HG02938 (cell line): Measurements from ENCODE around the gene GRIN2C.

Experiments used
- ATAC-seq: cut with Tn5 transposase; IDR thresholded peaks from one replicate; pipeline ENCODE4 v1.9.1; 2021; ENCODE audit warnings: mild to moderate bottlenecking, moderate library complexity; ENCODE audit not compliant: unreplicated experiment

Gene GRIN2C

DNA sequence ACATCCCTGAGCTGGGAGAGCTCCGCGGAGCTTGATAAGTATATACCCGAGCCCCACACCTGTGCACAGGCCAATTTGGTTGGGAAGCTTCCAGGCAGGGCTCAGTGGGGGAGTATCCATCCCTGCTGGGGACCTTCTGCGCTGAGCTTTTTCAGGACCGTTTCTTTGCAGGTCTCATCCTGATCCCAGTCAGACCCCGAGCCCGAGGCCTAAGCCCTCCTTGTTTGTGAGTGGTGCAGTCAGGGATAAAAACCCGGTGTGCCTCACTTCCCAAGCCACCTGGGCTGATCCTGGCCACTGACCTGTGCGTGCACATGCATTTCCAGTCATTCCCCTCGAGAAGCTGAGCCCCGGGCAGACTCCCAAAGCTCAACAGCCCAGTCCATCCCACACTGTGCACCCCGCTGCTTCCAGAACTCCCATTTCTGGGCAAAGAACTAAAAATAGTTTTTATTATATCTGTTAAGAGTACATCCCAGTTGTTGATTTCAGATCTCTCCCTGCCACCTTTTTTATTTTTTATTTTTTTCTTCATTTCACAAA lies 56.2 kb downstream of the GRIN2C start:
- ATAC-seq, result no peak

DNA sequence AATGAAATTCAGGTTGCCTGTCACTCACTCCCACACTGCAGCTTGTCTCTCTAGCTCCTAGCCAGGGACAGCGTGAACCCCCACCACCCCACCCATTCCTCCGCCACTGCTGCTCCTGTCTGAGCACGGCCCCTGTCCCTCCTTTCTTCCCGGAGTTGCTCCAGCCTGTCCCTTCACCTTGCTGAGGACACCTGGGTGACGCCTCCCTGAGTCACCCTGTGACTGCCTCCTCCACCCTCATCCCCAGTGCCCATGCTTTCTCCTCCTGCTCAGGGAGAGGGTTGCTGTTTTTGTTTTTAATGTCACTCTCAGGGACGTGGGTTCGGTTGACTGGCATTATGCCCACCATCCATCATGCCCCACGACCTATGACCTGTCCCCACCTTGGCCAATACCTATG lies 57.8 kb downstream of the GRIN2C start:
- ATAC-seq, result no peak

DNA sequence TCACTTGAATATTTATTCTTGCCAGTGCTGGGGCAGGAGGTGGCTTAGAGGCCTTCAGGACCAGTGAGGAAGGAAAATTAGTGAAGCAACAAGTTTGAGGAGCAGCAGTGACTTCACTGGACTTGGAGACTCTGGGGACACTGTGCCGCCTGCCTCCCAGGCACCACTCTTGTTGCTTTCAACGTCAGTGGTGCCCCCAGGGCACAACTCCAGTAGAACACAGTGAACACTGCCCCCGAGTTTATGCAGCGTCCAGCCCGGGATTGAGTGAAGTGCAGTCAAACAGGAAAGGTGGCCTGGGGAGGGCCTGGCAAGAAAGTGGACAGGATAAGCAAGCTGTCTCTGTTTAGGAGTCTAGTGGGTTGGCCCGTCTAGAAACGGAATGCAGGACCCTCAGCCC lies 59.2 kb downstream of the GRIN2C start:
- ATAC-seq, result no peak

DNA sequence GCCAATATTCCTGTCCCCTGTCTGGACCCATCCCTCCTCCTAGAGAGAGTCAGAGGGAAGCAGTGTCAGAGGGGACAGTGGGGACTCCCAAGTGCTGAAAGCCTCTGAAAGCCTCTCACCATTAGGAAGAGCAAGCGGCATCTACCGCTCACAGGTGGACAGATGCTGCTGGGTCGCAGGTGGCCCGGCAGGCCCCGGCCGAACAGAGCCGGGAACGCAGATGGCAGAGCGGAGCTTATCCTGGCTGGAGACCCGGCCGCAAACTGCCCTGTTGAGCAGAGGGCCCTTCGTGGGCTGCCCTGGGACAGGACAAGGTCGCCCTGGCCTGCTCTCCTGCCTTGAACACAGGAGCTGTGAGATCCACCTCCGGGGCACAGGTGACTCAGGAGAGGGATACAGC lies 60.6 kb downstream of the GRIN2C start:
- ATAC-seq, result no peak

DNA sequence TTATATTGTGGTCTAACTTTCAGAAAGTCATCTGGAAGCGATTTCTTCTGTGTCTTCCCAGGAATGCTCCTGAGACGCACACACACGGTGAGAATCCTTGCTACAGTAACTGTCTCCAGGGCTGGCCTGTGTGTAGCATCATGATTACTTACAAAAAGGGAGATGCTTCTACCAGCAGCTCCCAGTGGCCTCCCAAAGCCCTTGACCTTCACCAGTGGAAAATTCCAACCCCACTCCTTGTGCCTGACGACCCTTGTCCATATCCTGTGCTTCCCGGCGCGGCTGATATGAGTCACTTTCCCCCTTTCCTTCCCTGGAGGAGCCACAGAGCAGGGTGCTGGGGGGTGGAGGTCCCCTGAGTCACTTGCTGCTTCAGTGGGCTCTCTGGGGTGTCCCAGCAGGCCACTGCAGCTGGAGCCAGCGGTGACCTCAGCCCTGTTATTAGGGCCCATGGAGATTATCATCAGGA lies 61.4 kb downstream of the GRIN2C start:
- ATAC-seq, result no peak

DNA sequence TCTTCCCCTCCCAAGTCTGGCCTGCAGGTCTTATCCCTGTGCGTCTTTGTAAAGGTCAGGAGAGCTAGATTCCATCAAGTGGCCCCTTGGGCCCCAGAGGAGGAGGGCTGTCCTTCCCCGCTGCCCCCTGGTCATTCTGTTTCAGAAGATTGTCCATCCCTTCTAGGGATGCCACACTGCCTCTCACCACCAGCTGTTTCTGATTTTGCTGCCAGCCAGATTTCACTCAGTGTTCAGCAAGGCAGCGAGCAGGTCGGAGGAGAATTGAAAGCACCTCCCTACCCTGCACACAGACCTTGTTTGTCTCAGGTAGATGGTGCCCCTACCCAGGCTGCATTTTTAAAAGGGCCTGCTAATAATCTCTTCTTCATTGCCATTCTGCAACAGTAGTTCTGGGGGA lies 61.9 kb downstream of the GRIN2C start:
- ATAC-seq, result no peak

DNA sequence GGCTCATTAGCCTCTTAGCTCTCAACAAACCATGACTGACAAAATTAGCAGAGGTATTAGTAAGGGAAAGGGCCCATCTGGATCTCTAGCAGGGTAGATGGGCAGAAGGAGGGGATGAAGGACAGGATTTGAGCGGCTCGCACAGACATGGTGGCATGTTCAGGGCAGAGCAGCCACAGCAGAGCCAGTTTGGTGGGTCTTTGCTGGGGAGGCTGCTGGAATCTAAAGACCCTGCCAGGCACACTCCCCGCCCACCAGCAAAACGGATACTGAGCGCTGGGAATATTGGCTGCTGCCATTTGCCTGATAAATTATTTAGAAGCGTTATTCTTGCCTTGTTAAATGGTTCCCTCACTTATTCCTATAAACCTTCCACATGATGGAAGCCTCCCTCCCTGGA lies 62.8 kb downstream of the GRIN2C start:
- ATAC-seq, result no peak

DNA sequence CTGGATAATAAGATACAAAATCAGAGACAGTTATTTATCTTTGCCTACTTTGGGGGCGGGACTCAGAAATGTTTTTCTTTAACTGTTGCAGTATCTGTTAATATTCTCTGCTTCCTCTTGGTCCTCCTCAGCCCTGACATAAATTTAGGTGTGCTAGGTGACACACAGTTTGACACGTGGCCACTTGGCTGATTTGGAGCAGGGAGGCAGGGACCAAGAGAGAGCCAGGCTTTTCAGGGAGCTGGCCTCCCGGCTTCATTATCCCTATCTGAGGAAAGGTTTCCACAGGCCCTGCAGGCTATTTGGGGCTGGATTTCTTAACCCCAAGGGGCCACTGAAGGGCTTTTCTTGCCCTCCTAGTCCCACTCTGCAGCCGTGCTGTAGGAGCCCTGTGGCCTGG lies 63.5 kb downstream of the GRIN2C start:
- no peak for ATAC-seq

DNA sequence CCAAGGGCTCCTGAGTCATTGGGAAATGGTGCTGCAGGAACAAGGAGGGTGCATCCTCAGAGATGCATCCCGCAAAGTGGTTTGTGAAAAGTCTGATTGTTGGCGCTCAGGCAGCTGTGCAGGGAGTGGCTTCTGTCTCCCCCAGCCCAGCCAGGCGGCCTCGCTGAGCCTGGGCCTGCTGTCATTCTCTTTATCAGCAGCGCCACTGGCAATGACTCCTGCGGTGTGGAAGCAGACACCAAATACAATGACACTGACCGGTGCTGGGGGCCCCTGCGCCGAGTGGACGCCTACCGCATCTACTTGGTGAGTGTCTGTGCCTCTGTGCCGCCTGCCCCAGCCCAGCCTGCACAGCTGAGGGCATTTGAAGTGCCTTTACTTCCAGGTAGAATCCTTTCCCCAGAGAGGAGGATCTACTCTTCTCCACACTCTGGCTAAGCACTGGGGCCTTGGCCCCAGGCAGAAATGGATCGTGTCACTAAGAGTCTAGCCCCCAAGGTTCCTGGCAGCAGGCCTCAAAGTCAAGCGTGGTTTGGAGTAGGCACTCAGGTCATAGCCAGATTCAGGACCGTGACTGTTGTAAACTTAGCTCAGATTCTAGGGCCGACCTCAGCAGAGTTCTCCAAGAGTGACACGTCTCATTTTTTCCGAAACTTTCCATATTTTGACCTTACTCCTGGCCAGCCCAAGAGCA lies 64.2 kb downstream of the GRIN2C start:
- ATAC-seq, result no peak

DNA sequence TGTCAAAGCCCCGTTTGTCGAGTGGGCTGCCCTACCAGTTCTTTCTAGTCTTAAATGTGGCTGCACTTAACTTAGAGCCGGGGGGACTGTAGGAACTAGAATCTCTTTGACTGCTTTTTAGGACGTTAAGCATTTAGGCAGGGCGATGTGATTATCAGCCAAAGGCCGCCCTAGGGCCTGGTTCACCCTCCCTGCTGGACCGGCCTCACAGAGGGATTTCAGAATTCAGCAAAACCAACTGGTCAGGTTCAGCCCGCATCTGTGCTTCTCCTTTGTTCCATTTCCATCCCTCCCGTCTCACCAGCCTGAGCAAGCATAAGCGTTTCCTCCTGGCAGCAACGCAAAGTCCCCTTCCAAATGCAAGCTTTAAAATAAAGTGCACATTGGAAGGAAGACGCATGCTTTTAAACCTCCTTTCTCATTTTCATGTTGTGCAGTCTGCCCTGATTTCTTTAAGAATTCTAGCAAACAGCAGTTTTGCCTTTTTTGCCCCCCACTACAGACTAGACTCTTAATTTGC lies 67.0 kb downstream of the GRIN2C start:
- no peak for ATAC-seq
